ENCODE measurements around the gene EPM2A. TPM values are rescaled to one million over a fixed set of nuclear protein-coding genes. Genes with fewer than 3 reads are reported as not detected.

The EPM2A gene
- total RNA-seq, 1 experiment from 2014 or later, result 8.3 TPM

Small RNAs within 50 kb of the gene (small RNA-seq; reads per million reads assigned to genes)
- 0 reads per million in 2 experiments for gene AL023806.2

Other genes with a start within 250 kb of the EPM2A start
- gene FBXO30, start 79.3 kb upstream of the EPM2A start, total RNA-seq (2014; rRNA removed; shearing (Covaris generic)), result 6.2 and 7.1 TPM in 2 replicates
- 5.4 and 6.5 TPM in 2 replicates for gene SHPRH, start 228.8 kb upstream of the EPM2A start, total RNA-seq (2014; rRNA removed; shearing (Covaris generic))

Data from SK-MEL-5 (cell line).